Measurements from ENCODE around the gene HNRNPH1.

The HNRNPH1 gene

DNA sequence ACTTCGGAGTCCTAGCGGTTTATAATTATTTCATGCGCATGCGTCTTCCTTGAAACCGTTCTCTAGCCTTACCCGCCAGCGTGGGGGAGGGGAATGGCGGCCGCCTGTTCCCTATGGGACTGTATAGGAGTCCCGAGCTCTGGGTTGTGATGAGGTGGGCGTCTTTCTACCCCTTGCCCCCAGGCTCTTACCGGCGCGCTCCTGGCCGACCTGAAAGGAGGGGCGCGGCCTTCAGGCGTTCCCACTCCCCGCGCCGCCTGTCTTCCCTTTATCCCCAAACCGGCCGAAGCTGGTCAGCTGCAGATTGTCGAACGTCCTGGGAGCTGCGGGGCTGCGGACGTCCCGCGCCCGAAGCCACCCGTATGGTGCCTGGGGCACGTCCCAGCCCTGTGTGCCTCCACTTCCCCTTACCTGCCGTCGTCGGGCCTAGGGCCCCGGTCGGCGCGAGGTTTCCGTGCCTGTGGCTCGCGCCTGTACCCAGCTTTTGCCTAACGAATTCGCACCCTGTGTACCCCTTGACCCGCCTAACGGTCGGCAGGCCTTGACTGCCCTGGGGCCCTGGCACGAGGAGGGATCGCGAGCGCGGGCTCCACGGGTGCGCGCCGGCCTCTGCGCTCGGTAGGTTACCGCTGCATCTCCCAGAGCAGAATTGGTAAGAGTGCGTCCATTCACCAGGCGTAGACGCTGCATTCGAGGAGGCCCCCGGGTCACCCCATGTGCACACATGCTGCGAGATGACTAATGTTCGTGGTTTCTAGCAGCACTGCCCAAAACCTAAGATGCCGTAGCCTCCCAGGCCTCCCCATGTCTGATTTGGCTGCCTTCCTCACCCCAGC is 653 bp upstream of the HNRNPH1 start:
- no peak for DNase-seq (ENCODE audit: low read depth)

DNA sequence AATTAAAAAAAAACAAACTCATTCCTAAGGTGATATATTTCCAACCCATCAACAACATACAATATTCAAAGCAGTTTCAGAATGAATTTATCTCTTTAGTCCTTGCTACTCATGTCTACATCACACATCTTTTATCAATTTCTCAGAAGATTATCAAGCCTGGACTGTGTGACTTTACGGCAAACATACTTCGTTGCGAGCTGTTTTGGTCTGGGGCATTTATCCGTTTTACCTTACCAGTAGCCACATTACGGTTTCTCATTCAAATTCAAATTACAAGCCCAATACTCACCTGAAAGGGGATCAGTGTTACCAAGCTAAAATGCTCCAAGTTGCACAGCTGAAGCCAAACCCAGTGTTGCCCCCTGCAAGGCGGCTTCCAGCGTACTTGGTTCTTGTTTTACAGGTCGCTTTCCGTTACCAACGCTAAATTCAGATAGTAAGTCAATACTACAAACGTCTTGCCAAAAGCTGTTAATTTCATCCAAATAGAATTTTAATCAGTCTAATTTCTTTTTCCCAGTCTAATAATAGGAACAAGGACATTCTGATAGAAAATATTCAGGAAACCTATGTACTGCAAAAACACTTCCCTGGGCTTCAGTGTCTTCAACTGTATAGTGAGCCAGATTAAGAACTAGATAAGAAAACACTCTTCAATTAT is 1.8 kb downstream of the HNRNPH1 start:
- no peak for DNase-seq (ENCODE audit: low read depth)

DNA sequence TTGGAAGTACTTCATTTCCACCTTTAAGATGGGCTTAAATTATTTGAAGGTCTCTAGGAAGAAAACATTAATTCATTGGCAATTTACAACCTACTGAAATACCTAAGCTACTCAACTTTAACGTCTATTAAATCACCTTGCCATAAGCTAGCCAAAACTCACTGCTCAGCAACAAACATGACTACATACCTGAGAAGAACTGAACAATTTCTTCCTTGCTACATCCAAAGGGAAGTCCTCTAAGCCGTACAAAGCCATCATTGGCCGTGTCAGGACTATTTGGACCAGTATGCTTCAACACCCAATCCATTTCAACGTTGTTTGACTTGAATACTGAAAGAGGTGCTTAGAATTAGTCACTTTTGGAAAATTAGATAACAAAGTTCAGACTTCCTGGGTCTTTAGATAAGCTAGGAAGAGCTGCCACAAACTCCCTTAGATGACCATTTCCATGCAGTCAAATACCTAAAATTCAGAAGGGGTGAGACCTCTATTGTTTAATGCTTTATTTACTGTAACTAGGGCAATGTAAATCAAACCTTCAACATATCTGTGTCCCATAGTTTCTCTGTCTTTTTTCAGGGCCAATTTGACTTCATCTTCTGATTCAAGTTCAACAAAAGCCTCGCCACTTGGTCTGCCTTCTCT is 2.6 kb downstream of the HNRNPH1 start:
- no peak for DNase-seq (ENCODE audit: low read depth)

DNA sequence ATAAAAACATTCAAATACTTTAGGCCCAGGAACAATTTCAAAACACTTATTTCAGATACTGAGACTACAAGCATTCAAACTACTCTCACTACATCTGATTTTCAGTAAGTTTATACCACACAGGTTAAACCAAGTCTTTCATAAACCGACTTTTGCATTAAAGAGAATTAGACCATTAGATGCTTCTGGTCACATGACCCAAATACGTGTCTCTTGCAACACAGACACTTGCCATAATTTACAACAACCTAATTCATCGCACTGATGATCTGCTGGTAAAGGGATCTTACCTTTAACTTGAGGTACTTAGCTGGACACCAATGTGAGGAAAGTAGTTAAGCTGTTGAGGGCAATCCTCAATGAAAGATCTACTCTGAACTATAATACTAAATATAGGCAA is 3.2 kb downstream of the HNRNPH1 start:
- DNase-seq (ENCODE audit: low read depth): no peak

DNA sequence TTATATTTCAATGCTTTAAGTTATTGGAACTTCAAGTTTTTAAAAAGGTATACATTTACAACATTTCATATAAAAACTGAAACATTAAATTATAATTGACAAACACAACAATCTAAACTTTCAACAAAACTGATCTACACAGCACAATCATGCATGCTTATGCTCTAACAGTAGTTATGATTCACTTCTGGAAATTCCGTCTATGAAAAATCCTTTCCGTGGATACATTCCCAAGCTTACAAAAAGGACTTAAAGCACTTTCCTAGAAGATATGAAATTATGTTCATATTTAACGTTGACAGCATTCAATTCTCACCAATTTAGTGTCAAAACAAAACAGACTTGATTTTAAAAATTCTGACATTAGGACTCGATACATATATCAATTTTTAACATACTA is 3.7 kb downstream of the HNRNPH1 start:
- no peak for DNase-seq (ENCODE audit: low read depth)

DNA sequence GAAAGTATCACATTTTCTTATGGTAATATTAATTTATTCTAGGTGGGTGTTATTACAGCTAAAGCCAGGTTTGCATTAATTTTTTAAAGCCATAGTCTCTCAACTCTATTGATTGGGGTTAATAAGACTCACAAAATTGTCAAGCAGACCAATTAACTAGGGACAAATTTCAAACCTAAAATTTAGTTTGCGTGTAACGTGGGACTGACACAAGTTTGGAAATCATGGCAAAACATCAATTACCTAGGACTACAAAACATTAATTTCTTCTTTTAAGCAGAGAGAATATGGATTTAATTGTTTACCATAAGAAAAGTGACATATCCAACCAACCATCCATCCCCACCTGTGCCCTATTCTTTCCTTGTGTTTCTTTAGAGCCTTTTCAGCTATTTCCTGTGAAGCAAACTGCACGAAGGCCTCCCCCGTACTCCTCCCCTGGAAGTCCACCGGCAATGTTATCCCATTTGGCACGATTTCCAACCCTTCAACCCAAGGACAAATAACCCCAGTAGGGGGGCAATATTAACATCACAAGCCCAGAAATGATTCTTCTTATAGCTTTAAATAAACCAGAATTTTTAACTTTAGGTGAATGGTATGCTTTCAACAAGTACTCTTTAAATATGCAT is 4.4 kb downstream of the HNRNPH1 start:
- no peak for DNase-seq (ENCODE audit: low read depth)

DNA sequence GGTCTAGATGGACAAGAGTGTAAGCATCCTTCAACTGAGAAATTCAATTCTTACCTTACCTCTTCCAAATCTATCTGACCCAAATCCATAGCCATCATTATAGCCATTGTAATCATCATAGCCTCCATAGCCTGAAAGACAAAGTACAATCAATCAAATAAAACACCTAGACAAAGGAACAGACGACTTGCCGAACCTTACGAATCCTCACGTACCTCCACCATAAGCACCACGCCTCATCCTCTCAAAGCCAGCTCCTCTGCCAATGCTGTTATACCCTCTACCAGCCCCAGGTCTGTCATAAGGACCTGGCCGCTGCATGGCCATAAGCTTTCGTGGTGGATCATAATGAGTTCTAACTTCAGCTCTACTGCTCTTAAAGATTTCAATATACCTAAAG is 5.5 kb downstream of the HNRNPH1 start:
- DNase-seq (ENCODE audit: low read depth): no peak

DNA sequence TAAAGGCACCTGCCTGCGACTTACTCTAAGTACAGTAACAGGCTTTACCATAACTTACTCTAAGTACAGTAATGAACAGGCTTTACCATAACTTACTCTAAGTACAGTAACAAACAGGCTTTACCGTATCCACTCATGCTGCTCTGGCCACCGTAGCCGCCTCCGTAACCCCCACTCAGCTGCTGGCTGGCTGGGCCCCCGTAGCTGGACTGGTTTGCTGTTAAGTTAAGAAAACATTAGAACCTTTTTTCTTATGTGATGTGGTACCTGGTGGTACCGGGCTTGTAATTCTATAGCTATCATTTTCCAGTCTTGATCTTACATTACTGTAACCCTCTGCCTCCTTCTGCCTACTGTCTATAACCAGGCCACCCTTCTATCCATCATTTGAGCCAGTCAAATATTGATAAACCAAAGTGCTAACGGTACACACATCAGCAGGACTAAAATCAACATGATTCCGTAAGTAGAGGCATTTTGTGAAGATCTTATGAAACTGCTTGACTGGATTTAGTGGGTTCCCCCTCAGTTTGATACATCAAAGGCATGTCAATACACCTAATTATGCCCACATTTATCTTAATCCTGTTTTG is 7.4 kb downstream of the HNRNPH1 start:
- DNase-seq (ENCODE audit: low read depth): no peak

DNA sequence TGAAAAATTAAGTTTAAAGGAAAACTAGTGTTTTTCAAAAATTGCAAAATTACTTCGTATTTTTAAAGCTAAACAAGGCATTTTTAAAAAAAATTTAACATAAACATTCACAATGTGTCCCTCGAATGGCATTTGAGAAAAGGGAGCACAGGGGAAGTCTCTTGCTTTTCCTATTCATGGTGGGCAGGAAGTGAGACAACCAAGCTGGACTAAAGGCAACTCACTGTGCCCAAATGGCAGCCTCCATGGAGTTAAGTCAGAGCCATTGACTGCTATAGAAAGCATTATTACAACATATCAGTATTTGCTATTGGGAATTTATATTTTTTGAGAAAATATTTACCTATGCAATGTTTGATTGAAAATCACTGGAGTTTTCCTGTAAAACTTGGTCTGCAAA is 8.3 kb downstream of the HNRNPH1 start:
- no peak for DNase-seq (ENCODE audit: low read depth)

DNA sequence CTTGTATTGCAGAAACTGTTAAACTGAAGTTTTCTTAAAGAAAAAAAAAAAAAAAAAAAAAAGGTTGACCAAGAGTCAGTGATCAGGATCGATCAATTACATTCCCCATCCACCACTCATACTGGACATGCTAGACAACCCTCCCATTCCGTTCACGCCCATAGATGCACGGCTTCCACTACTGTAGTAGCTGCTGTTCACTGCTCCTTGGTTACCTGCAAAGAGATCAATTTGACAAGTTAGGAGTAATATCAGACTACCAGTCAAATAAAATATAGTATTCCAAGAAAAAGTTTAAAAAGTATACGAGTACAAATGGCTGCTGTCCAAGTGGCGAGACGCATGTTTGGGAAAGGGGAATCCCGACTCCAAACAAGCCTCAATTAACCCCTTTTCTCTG is 8.7 kb downstream of the HNRNPH1 start:
- no peak for DNase-seq (ENCODE audit: low read depth)

DNA sequence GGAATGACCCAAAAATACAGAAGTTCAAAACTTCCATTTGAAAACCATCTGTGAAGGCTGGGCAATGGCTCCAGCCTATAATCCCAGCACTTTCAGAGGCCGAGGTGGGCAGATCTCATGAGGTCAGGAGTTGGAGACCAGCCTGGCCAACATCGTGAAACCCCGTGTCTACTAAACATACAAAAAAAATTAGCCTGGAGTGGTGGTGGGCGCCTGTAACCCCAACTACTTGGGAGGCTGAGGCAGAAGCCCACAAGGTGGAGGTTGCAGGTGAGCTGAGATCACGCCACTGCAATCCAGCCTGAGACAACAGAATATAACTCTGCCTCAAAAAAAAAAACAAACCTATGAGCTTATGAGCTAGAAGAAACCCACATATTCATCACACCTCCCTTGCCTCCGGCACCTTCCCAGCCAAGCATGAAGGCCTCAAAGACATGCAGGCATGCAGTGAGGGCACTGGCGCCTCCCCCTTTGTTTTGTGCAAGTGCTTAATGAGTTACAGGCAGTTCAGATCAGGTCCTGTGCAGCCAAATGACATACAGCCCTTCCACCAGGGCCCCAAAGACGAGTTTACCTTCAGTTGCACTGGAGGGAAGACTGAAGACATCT is 9.9 kb downstream of the HNRNPH1 start:
- no peak for DNase-seq (ENCODE audit: low read depth)

DNA sequence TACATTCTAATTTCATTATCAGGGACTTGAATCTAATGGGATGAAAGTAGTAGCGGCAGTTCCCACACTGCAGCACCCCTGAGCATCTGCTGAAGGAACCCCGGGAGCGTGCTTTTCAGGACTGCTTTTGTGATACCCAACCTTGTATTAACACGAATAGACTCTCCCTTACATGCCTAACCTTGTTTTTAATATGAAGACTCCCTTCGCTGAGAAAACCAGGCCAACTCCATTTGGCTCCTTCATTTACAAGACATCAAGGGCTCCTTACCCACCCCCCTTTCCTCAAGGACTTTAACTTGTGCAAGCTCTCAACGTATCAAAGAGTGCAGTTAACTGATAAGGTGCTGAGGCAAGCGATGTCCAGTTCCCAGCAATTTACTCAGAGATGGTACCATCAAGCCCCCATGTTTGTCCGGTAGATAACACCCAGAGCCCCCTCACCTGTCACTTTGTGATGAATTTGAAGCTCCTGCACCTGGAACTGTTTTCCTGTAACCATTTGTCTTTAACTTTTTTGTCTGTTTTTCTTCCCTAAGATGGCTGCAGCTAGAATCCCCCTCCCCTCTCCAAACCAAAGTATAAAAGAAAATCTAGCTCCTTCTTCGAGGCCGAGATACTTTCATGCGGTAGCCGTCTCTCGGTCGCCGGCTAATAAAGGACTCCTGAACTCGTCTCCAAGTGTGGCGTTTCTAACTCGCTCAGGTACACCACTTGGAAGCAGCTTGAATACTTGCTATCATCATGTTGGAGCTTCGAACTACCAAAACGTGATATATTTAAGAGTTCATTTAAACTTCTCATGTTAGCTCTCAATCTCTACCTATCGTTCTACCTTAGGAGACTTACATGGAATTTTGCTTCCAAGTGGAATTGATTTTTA is 10.7 kb downstream of the HNRNPH1 start:
- no peak for DNase-seq (ENCODE audit: low read depth)

DNA sequence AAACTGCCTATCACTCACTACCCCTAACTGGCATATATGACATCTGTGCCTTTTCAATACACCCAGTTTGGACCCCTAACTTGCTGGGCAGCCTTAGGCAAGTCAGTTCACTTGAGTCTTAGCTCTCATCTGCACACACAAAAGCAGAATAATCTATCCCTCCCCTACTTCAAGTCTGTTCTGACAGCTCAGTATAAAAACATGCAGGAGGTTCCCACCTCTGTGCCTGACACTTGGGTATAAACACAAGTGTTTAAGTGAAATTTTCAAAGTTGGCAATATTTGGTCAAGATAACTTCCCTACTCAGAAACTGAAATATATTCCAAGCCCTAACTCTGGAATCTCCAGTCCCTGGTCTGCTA is 12.6 kb downstream of the HNRNPH1 start:
- no peak for DNase-seq (ENCODE audit: low read depth)

DNA sequence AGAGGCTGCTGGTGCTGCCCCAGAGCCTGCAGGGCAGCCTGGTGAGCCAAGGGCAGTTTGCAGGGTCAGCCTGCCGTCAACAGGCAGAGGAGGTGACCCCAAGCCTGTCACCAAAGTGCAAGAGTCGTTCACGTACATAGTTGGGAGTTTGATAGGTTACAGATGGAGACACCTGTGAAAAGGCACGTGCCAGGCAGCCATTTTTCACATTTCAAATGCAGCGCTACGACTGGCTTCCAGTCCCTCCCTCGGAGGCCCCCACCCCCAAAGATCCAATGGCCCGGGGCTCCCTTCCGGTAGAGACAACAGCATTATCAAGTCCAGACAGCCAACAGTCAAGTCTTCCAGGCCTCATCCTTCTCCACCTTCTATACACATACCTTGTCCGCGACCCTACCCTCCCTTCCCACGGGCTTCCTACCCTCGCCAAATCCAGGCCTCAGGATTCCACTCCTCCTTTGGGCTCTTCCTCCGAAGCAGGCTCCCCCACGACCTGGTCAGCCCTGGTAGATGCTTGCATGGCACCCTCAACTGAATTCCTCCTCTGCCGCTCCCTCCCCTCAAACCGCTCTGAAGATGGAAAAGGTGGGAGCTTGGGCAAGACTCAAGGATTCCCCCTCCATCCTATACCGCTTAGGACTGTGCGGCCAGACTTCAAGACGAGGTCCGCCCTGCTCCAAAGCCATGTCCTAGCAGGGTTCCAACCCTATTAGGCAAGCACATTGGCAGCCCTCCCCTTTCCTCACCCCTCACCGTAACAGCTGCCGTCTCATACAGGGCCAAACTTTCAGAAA is 13.2 kb downstream of the HNRNPH1 start:
- no peak for DNase-seq (ENCODE audit: low read depth)

DNA sequence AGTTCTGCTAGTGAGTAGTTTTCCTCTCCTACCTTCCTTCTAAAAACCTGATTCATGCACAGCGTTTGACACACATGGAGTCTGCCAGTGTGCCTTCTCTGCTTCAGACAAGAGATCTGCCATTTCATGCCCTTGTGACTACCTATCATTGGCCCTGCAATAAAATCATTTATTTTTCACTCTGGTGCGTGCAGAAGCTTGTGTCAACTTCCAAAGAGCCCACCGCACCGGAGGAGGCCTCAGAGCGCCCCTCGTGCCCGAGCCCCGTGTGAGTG is 13.7 kb downstream of the HNRNPH1 start:
- no peak for DNase-seq (ENCODE audit: low read depth)

DNA sequence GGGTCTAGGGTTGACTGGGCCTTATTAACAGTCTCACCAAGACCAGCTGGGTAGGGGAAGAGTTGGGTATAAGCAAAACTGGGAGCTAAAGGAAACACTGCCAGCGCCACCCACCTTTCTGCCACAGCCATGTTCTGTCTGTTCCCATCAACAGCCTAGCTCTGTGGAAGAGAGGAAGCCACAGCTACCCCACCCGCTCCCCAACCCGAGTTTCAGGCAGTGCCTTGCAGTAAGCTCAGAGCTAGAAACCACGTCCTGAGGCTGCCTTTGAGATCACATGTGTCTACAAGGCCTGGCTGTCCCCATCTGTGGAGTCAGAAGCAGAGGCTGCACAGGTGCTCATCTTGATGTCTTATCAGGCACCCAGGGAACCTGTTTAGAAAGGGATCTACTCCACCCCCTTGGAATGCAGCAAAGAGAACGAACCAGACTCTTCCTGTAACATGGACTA is 15.3 kb downstream of the HNRNPH1 start:
- no peak for DNase-seq (ENCODE audit: low read depth)

DNA sequence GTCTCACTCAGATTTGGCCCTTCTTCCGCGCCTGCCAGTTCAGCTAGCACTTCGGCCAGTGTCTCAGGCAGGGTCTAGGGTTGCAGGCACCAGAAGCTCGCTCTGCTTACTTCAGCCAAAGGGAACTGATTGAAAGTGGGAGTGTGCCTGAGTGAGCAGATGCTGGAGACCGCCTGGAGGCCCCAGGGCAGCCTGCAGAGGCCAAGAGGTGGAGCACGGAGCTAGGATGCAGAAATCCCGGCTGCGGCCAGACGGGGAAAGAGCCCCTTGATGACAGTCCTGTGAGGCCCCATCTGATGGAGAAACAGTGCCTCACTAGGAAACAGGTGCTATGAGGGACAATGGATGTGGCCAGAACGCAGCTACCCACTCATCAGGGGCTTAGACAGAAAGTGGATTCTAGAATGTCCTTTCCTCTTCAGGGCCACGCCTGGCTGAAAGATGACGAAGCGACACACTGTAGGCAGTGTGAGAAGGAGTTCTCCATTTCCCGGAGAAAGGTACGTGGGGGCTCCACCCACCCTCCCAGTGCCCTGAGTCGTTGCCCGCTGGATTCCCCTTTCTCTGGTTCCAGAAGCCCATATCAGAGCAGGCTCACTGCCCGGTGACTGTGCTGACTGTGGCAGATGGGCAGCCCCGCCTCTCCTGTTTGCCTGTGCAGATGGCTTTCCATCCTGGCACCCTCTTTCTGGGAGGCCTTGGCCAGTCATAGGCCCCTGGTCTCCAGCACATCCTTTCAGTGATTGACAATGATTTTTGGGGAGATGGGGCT is 16.1 kb downstream of the HNRNPH1 start:
- no peak for DNase-seq (ENCODE audit: low read depth)

DNA sequence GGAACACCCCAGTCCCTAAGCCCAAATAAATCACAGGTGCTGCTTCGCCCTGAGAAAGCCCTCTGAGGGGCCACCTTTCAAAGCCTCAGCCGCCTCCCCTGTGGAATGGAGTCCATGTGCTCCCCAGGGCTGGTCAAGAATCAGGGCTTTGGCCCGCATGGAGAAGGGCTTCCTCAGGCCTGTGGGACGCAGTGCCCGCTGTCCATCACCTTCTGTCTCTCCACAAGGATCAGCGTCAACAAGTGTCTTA is 16.6 kb downstream of the HNRNPH1 start:
- DNase-seq (ENCODE audit: low read depth): no peak

DNA sequence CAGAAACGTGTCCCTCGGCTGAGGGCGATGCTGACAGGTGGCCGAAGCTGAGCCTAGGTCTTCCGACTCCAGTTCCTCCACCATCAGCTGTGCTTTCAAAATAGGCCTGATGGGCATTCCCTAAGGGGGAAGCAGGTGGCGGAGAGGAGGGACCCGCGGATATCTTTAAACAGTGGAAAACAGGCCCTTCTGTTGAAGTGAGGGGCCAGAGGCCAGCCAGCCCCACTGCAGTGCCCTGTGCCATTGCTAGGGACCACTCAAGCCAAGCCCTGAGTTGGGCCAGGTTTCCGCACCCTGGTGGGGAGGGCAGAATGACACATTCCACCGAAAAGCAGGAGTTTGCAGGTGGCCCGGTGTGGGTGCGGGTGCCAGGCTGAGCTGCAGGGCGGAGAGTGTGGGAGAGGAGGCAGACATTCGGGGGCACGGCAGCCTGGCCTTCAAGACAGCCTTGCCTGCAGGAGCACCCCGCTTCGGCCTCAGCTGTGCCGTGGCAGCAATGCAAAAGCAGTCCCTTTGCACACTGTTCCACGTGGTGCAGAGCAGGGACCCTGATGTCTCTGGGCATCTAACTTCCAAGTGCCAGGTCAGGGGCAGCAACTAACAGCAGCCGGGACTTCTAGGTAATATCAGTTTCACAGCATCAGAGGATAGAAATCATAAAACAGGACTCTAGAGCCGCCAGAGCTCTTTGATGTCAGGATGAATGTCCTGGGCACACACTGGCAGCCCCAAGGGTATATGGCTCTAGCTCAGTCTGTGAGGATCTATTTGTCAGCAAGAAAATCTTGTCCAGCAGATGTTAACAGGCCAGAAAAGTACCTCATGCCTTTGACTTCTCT is 17.2 kb downstream of the HNRNPH1 start:
- DNase-seq (ENCODE audit: low read depth): no peak
